HG03108 (cell line): Measurements from ENCODE around the gene DMD.
"Not testable (repeated sequence)": the region's sequence is repeated elsewhere in the genome, so short reads cannot be mapped to it uniquely, and the experiment has no call there.

Experiments
- ATAC-seq: cut with Tn5 transposase; IDR thresholded peaks from one replicate; pipeline ENCODE4 v1.9.1; 2021; ENCODE audit warnings: moderate library complexity; ENCODE audit not compliant: unreplicated experiment

The DMD gene

DNA sequence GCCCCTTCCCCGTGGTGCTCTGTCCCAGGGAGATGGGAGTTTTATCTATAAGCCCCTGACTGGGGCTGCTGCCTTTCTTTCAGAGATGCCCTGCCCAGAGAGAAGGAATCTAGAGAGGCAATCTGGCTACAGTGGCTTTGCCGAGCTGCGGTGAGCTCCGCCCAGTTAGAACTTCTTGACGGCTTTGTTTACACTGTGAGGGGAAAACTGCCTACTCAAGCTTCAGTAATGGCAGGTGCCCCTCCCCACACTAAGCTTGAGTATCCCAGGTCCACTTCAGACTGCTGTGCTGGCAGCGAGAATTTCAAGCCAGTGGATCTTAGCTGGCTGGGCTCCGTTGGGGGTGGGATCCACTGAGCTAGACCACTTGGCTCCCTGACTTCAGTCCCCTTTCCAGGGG is 1740.6 kb downstream of the DMD start:
- not testable (repeated sequence) for ATAC-seq

DNA sequence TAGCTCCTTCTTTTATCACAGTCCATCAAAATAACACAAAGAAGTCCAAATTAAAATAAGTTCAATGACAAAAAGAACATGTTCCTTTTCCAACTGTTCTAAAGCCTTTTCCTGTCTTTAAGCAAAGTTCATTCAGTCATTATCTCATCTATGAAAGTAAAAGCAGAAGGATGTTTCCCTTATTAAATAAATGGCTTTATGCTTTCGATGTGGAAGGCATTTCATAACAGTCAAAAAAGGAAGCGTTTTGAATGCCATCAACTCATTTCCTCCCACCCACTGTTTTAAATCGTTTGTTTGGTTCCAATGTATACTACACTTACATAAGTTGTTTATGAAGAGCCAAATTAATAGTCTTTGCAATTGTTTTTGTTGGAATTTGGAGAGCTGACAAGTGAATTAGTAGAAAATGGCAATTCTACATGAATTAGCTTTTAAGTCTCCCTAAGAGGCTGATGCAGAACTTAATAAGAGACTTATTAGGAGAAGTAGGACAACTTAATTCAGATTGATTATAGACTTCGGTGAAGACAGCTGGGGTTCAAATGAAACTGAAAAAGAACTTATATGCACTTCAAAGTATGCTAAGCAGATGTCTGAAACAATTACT is 1746.9 kb downstream of the DMD start:
- no peak for ATAC-seq

DNA sequence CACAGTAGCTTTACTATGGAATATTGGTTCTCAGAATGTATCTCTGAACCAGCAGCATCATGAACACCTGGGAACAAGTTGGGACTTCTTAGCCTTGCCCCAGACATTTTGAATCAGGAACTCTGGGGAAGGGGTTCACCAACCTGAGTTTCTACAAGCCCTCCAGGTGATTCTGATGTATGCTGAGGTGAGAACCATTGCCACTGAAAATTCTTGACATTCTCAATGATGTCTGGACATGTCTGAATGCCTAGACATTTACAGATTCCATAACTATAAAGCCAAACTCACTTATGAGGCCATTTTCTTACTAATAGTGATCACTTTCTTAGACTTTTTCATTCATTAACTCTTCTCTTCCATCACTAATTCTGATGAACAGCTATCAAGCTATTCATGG is 1750.1 kb downstream of the DMD start:
- no peak for ATAC-seq

DNA sequence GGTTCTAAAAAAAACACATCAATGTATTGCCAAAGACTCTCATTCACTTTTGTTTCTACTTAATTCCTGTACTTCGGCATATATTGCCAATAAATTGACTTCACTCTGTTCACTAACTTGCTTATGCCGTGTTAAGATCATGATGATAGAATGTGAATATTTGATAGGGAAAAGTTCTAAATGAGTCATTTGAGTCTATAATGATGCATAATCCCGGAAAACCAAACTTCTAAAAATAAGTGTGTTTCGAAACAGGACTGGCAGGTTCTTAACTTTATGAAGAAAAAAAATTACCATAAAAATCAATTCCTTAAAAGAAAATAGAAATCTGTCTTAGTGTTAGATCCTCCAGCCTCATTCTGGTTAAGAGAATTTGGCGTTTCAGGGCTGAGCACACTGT is 1752.0 kb downstream of the DMD start:
- no peak for ATAC-seq

DNA sequence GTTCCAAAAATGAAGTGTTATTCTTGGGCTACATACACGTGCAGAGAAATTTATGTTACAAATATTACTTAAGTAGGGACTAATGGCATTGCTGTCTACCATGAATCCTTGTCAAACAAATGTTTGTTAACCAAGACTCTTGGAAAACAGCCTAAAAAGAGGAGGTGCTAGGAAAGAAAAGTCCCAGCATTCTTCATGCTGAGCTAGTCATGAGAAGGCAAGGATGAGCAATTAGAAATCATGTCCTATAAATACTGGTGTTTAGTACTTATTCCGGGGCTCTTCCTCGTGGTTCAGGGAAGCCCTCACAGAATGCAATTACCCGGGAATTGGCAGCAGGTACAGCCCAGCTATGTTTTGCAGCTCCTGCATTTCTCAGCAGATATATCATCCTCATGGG is 1761.4 kb downstream of the DMD start:
- no peak for ATAC-seq

DNA sequence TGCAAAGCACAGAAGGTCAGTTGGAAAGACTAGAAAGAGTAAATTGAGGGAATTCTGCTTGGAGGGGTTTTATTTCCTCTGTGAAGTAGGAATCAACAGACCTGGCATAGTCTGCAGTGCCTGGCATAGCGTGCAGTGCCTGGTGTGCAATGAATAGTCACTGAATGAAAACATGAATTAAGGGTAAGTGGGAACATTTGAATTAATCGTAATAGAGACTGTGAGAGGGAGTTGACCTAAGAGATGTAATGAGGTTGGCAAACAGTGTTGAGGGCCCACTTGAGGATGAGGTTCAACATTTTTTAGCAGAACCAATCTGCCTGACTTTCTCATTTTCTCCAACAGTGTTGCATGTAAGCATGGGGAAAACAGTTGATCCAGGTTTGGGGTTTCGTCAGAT is 1762.3 kb downstream of the DMD start:
- ATAC-seq = no peak

DNA sequence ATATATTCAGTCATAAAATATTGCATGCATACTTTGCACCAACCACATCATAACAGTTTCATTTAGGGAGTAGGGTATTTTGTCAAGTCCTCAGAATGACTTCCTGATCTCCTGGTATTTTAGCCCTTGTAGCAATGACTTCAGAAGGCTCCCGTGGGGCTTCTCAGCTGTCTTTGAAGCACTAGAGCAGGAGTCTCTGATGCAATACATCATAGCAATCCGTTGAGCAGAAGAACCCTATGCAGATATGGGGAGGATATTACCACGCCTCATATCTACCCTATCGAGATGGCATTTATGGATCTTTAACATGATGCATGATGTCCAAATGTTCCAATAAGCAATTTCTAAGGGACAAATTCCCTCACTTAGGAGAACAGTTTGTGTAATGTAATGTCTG is 1765.8 kb downstream of the DMD start:
- no peak for ATAC-seq

DNA sequence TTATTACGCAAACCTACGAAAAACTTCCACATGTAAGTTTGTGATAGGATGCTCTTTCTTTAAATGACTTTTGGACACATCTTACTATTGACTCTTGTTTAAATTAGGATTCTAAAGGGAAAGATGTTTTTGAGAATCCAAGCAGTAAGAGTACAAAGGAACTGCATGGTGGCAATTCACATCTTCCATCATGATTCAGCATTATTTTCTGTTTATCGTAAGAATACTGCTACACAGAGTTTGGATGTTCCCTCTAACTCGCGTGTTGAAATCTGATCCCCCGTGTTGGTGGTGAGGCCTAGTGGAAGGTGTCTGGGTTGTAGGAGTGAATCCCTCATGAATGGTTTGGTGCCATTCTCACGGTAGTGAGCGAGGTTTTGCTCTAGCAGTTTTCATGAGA is 1767.7 kb downstream of the DMD start:
- no peak for ATAC-seq

DNA sequence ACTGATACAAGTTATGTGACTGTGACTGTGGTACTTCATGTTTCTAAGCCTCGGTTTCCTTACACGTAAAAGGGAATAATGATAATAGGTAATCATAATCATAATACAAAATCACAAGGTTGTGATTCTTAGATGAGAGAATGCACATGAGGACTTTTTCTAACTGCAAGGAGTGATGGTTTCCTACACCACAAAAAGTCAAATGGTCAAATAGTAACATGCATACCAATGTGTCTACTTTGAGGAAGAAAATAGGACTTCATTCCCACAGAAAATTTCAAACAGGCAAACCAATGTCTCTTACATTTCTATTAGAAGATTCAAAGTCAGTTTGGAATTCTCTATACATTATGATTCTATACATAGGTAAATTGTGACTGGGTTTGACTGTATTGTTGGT is 1770.8 kb downstream of the DMD start:
- no peak for ATAC-seq

DNA sequence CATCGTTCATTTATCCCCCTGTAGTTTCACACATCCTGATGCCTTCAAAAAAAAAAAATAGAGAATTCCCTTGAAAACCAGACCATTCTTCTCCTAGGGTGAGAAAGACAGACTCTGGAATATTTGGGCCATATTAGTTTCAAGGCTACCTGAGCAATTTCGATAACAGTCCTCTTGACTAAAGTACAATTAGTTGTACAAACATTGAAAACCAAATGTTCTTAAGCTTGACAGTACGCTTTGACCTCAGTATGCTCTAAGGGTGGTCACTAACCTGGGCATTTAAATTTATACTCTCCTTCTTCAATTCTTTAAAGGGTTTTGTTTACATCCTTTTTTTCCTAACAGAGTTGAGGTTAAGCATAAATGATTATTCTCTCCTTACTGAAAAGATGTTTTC is 1774.9 kb downstream of the DMD start:
- no peak for ATAC-seq

DNA sequence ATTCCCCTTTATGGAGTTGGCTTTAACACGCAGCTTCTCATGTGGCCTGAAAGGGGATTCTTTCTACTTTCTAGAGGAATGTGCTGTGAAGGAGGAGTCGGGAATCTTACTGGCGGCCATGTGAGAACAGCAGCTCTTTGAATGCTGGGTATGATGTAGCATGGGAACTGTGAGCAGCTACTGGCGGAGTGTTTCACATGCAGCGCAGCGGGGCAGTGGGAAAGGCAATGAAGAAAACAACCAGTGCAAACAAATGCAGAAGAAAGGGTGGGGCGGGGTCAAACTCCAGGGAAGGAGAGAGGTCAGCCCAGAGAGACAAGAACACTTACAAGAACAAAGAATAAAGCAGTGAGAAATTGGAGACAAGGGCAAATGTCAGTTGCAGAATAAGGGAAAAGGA is 1775.8 kb downstream of the DMD start:
- no peak for ATAC-seq

DNA sequence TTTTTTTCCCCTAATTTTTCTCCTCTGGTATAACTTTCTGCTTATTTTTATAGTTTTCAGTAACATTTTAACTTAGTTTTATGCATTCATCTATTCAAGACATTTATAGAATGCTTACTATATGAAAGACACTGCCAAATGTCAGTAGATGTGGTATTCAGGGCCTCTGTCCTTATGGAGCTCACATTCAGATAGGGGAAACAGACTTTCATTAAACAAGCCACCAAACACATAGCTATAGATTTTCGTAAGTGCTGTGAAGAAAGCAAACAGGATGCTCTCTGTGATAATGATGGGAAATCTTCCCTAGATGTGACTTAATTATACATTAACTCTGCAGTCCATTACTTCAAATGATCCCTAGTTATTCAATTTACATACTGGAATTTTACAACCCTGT is 1777.5 kb downstream of the DMD start:
- ATAC-seq = no peak

DNA sequence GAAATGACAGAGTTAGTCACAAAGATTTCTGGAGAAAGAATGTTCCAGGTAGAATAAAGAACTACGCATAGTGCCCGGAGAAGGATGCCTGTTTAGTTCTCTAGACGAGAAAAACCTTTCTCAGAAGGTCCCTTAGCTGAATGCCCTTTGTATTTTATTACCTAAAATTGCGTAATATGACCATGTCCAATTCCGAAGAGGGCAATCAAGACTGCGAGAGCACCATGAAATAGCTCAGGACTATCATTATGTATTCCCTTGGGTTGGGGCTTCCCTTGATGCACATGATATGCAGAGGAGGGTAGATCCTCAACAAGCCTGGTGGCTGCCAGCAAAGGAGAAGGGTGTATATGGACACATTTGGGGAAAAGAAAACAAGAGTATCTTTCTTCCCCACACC is 1781.4 kb downstream of the DMD start:
- ATAC-seq = no peak

DNA sequence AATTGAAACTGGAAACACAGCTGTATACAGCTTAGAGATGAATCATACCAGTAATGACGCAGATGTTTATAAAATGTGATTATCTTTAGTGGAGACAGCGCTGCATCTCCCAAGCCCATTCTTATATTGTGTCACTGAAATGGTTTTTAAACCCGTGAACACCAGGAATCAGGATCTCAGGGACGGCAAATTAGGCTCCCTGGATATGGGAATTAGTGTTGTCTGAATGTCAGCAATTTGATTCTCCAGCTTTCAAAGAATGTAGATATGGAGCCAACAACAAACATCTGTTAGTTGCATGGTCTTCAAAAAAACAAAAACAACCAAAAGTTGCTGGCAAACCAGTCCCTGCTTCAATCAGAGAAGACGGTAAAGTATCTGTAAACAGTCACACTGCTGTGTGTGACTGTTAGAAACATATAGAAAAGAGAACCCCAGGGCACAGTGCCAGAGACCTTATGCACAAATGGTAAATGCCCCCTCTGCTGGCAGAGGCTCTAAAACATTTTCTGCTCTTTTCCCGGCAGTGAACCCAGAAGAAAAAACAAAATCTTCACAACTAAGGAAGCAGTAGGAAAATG is 1787.7 kb downstream of the DMD start:
- ATAC-seq = no peak

DNA sequence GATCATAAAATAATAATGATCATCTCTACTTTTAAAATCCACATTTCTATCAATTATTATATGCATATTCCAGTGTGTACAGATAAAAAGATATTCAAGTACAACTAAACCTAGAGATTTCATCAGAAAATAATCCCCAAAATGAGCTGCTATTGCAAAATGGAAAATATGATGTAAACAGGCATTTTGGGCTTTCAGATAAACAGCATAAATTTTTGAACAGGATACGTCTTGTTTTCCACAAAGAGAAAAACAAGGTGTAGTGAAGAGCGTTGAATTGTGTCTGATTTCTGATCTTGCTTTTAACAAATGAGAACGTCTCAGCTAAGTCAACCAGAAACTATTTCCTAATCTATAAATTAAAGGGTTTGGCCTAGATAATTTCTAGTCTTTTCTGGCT is 1789.9 kb downstream of the DMD start:
- no peak for ATAC-seq

DNA sequence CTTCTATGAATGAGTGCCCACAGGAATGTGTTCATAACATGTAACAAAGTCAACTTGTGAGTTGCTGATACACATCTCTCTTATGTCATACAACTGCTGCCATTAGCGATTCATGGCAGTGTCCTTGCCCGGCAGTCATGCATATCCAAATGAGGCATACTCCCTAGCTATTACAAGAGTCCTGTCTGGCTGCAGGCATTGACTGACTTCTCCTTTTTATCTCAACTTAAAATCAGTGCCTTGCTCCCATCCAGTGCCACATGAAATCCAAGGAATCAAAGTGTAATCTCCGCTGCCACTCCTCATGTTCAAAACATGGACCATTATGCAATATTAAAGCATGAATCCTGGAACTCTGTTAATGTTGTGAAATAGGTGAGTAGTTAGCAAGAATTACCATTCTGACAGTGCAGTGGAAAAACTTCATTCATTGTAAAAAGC is 1790.6 kb downstream of the DMD start:
- no peak for ATAC-seq

DNA sequence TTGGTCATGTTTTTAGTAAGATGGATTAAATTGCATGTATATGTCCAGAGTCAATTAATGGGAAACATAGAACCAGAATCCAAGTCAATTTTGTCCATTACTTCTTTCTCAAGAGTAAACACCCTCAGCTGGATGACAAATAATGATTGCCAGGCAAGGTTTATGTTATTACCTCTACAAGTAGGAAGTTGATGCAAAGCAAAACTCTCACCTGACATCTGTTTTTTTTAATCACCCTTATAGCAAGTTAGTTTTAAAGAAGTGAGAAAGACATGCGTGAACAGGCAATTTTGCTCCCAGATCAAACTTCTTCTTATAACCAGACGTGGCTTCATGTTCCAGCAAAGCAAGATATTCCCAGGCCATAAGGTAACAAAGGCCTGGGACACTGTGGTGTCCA is 1791.0 kb downstream of the DMD start:
- no peak for ATAC-seq

DNA sequence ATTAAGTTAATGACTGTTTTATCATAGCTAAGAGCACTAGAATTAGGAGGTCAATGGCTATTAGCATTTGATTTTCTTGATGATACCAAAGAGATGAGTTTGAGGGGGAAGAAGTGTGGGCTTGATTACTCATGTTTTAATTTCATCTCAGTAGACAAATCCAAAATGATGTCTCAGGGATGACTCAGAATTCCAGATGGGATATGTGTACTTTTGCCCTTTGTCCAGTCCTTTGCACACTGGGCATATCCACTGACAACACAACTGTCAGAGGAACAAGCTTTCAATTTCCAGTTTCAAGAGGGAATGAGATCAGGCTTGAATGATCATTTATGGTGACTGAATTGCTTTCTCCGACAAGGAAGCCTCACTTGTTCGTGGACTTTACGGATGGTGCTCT is 1814.2 kb downstream of the DMD start:
- ATAC-seq = no peak

DNA sequence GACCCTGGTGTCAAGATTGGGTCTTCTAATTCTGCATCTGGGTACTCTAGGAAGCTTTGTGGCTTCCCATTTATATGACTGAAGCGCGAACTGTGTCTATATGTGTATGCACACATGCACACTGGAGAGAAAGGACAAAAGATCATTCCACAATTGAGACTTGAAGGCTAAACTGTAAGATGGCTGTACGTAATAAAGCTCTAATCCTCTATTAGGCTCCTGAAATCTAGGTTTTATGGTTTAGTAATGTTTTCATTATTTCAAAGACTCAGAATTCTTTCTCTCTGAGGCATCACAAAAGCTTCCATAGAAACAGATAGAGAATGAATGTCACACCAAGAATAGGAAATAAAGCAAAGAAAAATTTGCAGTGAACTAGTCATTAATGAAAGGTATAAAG is 1818.8 kb downstream of the DMD start:
- no peak for ATAC-seq

DNA sequence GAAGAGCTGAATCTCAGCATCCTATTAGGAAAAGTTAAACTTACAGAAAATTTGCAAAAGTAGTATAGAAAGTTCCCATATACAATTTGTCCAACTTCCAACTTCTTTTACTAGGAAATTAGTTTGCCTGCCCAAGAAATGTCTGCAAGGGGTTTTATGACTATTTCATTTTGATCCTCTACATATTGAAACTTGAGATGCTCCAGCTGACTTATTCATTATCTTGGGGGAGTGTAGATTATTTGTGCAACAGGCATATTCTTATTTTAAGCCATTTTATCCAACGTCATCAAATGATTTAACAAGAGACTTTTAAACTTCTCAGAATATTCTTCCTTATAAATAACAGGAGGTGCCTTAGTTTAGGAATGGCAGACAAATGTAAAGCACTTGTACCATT is 1822.4 kb downstream of the DMD start:
- no peak for ATAC-seq

DNA sequence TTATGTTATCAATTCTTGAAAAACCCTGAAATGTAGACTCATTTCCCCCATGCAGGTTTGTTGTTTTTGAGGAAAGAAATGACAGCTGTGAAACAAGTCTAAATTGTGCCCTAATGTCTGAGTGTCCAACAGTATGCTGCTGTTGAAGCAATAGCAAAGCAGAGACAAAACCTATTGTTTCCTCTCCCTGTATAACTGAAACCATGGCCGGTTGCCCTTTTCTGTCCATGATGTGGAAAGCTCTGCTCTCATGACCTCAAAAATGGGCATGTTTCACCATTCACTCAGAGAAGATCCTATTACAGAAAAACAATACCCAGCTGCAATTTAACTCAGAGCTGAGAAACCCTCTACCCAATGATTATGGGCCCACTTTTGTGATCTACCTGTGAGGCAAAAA is 1826.9 kb downstream of the DMD start:
- no peak for ATAC-seq

DNA sequence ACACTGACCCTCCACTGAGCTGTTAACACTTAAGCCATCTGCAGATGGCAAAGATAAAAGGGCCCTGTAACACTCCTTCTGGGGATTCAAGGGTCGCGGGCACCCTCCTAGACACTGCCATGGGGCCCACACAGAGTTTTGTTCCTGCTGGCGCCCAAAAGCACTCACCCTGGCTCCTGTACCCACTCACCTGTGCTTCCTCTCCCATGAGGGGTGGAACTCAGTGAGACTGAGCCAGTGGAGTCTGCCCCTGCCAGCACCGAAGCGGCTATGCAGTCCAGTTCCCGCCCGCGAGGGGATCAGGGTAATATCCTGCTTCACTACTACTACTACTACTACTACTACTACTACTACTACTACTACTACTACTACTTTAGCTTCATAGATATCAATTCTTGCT is 1827.4 kb downstream of the DMD start:
- no peak for ATAC-seq

DNA sequence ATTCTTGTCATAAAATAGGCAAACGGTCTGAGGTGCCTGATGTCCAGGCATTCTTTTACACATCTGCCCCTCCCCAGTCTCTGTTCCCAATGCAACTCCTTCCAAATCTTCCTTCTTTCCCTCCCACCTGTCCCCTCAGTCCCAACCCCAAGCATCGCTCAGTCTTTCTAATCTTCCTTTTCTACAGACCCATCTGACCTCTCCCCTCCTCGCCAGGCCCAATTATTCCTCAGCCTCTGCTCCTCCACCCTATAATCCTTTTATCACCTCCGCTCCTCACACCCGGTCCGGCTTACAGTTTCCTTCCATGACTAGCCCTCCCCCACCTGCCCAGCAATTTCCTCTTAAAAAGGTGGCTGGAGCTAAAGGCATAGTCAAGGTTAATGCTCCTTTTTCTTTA is 1832.4 kb downstream of the DMD start:
- ATAC-seq = not testable (repeated sequence)
